PC-9 (cell line): Measurements from ENCODE around the gene ARID3A. TPM values are rescaled to one million over a fixed set of nuclear protein-coding genes. Genes with fewer than 3 reads are reported as not detected.
A peak's percentile ranks its signal among the peaks of the same experiment; 100 is the strongest.

Experiments used
- BruUV-seq: library from RNA; stranded (reverse); fragments of 400-500 nt; replicated peaks from 2 replicates; lab custom pipeline; 2021; lab: Mats Ljungman, UMichigan
- CTCF ChIA-PET: fragments of 300-600 bp; sonication (Branson Sonifier 250); formaldehyde crosslinking; loops from one replicate; lab custom pipeline; 2022; ENCODE audit warnings: antibody characterized with exemption; lab: Charles Lee
- POLR2A ChIA-PET: fragments of 300-600 bp; sonication (Branson Sonifier 250); formaldehyde crosslinking; loops from one replicate; lab custom pipeline; 2022; ENCODE audit warnings: antibody characterized with exemption; ENCODE audit not compliant: unreplicated experiment; lab: Charles Lee
- DNase-seq, 2 experiments: peaks; one replicate each; pipeline versions ENCODE4 v3.0.0 to v3.0.0-alpha.2; 2015 to 2022; ENCODE audit warnings: mixed read lengths in 1 of 2
- H2AFZ ChIP-seq: fragments of 200-600 bp; sonication (generic); 2 replicates; pipeline ENCODE4 v1.8.1; 2017; ENCODE audit warnings: antibody characterized with exemption
- H3F3A ChIP-seq: fragments of 200-600 bp; sonication (generic); 2 replicates; pipeline ENCODE4 v1.8.1; 2017; ENCODE audit warnings: antibody characterized with exemption, mild to moderate bottlenecking, low read depth; ENCODE audit not compliant: insufficient read depth
- H3K27ac ChIP-seq: fragments of 200-600 bp; sonication (generic); 2 replicates; pipeline ENCODE4 v1.6.1; 2016; ENCODE audit warnings: mixed run types
- H3K27me3 ChIP-seq: fragments of 200-600 bp; sonication (generic); 2 replicates; pipeline ENCODE4 v1.6.1; 2016; ENCODE audit warnings: low read depth, mixed run types; ENCODE audit not compliant: insufficient read depth
- H3K36me3 ChIP-seq: fragments of 200-600 bp; sonication (generic); 2 replicates; pipeline ENCODE4 v1.6.1; 2016; ENCODE audit warnings: low read depth, mixed run types
- H3K4me1 ChIP-seq: fragments of 200-600 bp; sonication (generic); replicated peaks from 2 replicates; pipeline ENCODE4 v1.6.1; 2016; ENCODE audit warnings: mixed run types; ENCODE audit not compliant: insufficient read depth
- H3K4me2 ChIP-seq: fragments of 200-600 bp; sonication (generic); 2 replicates; pipeline ENCODE4 v1.6.1; 2017; ENCODE audit warnings: mixed run types
- H3K4me3 ChIP-seq: fragments of 200-600 bp; sonication (generic); 2 replicates; pipeline ENCODE4 v1.6.1; 2016; ENCODE audit warnings: mixed run types
- H3K79me2 ChIP-seq: fragments of 200-600 bp; sonication (generic); 2 replicates; pipeline ENCODE4 v1.6.1; 2017; ENCODE audit warnings: low read depth, mixed run types
- H3K9me2 ChIP-seq: fragments of 200-600 bp; sonication (generic); 2 replicates; pipeline ENCODE4 v1.8.1; 2017; ENCODE audit warnings: mild to moderate bottlenecking; ENCODE audit not compliant: insufficient read depth
- H3K9me3 ChIP-seq: fragments of 200-600 bp; sonication (generic); 2 replicates; pipeline ENCODE4 v1.8.1; 2016; ENCODE audit warnings: low read depth; ENCODE audit not compliant: insufficient read depth
- H4K20me1 ChIP-seq: fragments of 200-600 bp; sonication (generic); 2 replicates; pipeline ENCODE4 v1.8.1; 2017; ENCODE audit not compliant: insufficient read depth
- CTCF ChIP-seq: fragments of 200-600 bp; sonication (generic); conservative IDR thresholded peaks from 2 replicates; pipeline ENCODE4 v1.6.1; 2017; ENCODE audit warnings: mixed run types, antibody characterized with exemption, mild to moderate bottlenecking, moderate library complexity
- EZH2 ChIP-seq: fragments of 200-600 bp; sonication (generic); IDR thresholded peaks from 2 replicates; pipeline ENCODE4 v1.8.0; 2017; ENCODE audit warnings: antibody characterized with exemption, low read depth
- intact Hi-C: fragments of 100-400 bp; cut with micrococcal nuclease; formaldehyde crosslinking; loops from one replicate; pipeline ENCODE4 v1.10.0; 2022; ENCODE audit not compliant: unreplicated experiment
- total RNA-seq: library from RNA; stranded (reverse); gene quantifications from 2 replicates; pipeline ENCODE4 v1.2.3, GENCODE V29; 2021

ARID3A gene
- total RNA-seq, 1 experiment from 2014 or later, result 10.7 TPM

DNA sequence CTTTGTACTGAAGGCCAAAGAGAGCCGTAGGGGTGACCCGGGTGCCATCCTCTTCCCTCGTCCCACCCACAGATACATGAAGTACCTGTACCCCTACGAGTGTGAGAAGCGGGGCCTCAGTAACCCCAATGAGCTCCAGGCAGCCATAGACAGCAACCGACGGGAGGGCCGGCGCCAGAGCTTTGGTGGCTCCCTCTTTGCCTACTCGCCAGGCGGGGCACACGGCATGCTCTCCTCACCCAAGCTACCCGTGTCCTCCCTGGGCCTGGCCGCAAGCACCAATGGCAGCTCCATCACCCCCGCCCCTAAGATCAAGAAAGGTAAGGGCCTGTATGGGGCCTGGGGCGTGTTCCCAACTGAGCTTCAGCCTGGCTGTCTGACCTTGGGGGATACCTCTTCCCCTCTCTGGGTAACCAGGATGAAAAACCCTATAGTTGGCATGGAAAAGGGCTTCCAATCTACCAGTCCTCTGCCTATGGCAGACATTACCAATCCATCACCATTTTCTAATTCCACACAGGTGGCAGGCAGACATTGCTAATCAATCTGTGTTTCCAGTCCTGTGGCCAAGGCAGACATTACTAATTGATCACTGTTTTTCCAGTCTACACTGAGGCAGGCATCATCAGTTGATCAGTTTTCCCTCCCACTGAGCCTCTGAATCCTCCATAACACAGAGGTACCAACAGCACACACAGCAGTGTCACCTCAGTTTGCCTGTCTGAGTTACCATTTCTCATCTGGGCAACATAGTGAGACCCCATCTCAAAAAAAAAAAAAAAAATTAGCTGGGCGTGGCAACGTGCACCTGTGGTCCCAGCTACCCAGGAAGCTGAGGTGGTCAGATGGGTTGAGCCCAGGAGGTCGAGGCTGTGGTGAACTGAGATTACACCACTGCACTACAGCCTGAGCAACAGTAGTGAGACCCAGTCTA, 39.2 kb downstream of the ARID3A start:
- BruUV-seq, result no TSS peak
- H2AFZ ChIP-seq, result no peak overlapping the region
- no peaks in the 10 kb centered on the region for H3K27me3 ChIP-seq
- no peak overlapping the region for H3K4me2 ChIP-seq
- no peaks in the 10 kb centered on the region for H3K9me2 ChIP-seq
- TF ChIP-seq CTCF (no peak), EZH2 (no peak)
- H3K4me1 ChIP-seq, result 0 out of 2 replicates have a peak, but pooled peaks cover 5% of the 10 kb centered on the region
- no peak overlapping the region for H3K27ac ChIP-seq
- CTCF ChIA-PET, result no interaction called here
- H3K4me3 ChIP-seq, result no peak overlapping the region
- no peaks in the 10 kb centered on the region for H4K20me1 ChIP-seq
- intact Hi-C loops, result no loop called here
- H3F3A ChIP-seq, result no peaks in the 10 kb centered on the region; the same call in 1 of the 2 replicates
- H3K79me2 ChIP-seq, result no peaks in the 10 kb centered on the region
- H3K36me3 ChIP-seq, result no peaks in the 10 kb centered on the region
- DNase-seq, result no peak
- POLR2A ChIA-PET, result no interaction called here
- H3K9me3 ChIP-seq, result no peaks in the 10 kb centered on the region

GRCh38 chr19:966485-967088, 40.8 kb downstream of the ARID3A start:
- Histone ChIP-seq H3K4me2 (no peak overlapping the region), H2AFZ (no peak overlapping the region), H3K9me3 (no peaks in the 10 kb centered on the region; the same call in 1 of the 2 replicates), H4K20me1 (no peaks in the 10 kb centered on the region), H3K27ac (no peak overlapping the region), H3K27me3 (no peaks in the 10 kb centered on the region), H3F3A (no peaks in the 10 kb centered on the region; the same call in 1 of the 2 replicates), H3K4me1 (0 out of 2 replicates have a peak, but pooled peaks cover 5% of the 10 kb centered on the region), H3K36me3 (peaks cover 7% of the 10 kb centered on the region; the same call in 1 of the 2 replicates), H3K4me3 (no peak overlapping the region), H3K9me2 (no peaks in the 10 kb centered on the region), H3K79me2 (no peaks in the 10 kb centered on the region)
- TF ChIP-seq CTCF (no peak), EZH2 (no peak)
- ChIA-PET CTCF (no interaction called here), POLR2A (no interaction called here)
- DNase-seq, result no peak
- BruUV-seq, result no TSS peak
- intact Hi-C loops, result no loop called here

- no peaks in the 10 kb centered on the region for H3K79me2 ChIP-seq
- no peaks in the 10 kb centered on the region for H3K9me2 ChIP-seq
- no TSS peak for BruUV-seq
- no peak overlapping the region for H3K4me2 ChIP-seq
- ChIA-PET POLR2A (no interaction called here), CTCF (no interaction called here)
- TF ChIP-seq CTCF (peak; percentile 88), EZH2 (no peak)
- no peaks in the 10 kb centered on the region for H3K27me3 ChIP-seq
- H4K20me1 ChIP-seq, result no peaks in the 10 kb centered on the region
- H3K27ac ChIP-seq, result no peak overlapping the region
- intact Hi-C loops, result no loop called here
- H3K9me3 ChIP-seq, result no peaks in the 10 kb centered on the region; the same call in 1 of the 2 replicates
- DNase-seq, result no peak
- H3K4me3 ChIP-seq, result no peak overlapping the region
- H3F3A ChIP-seq, result peaks cover 8% of the 10 kb centered on the region; the same call in 1 of the 2 replicates
- peaks cover 7% of the 10 kb centered on the region; the same call in 1 of the 2 replicates for H3K36me3 ChIP-seq
- H3K4me1 ChIP-seq, result no peaks in the 10 kb centered on the region
- H2AFZ ChIP-seq, result no peak overlapping the region
Measured at GRCh38 chr19:970695-971094, 44.9 kb downstream of the ARID3A start.
